T-helper 1 cell treated with Interleukin-12 subunit alpha and Interleukin-12 subunit beta and Interleukin-4 antibody, amounts not matched to agents 30 ng/mL and 1 ng/mL, for 36 hours (primary cell): ENCODE data around the gene DDX51. TPM values are rescaled to one million over a fixed set of nuclear protein-coding genes. Genes with fewer than 3 reads are reported as not detected.
"Not testable (repeated sequence)": the region's sequence is repeated elsewhere in the genome, so short reads cannot be mapped to it uniquely, and the experiment has no call there.

Experiments
- intact Hi-C: fragments of 100-400 bp; cut with micrococcal nuclease; formaldehyde crosslinking; loops from one replicate; pipeline ENCODE4 v1.15.1; 2024
- total RNA-seq: library from RNA; stranded (reverse); gene quantifications from 2 replicates; pipeline ENCODE4 v1.2.3, GENCODE V29; 2022

The DDX51 gene
- total RNA-seq, 1 donor from 2014 or later: 32.6 TPM

- intact Hi-C loops: loop anchor here (5.0 to 10.0 kb wide), 4 partner anchors 195 to 620 kb away; partner anchors contain the start of genes ANKLE2, EP400, POLE and PXMP2
Measured at GRCh38 chr12:132141976-132142678, 2.0 kb downstream of the DDX51 start.

- intact Hi-C loops: loop anchor here (5.0 to 10.0 kb wide), 4 partner anchors 194 to 621 kb away; partner anchors contain the start of genes ANKLE2, EP400, POLE and PXMP2
Measured at GRCh38 chr12:132140918-132141841, 2.9 kb downstream of the DDX51 start.

GRCh38 chr12:132140501-132140900, 3.6 kb downstream of the DDX51 start:
- intact Hi-C loops: loop anchor here (5.0 to 10.0 kb wide), 4 partner anchors 193 to 622 kb away; partner anchors contain the start of genes ANKLE2, EP400, POLE and PXMP2

GRCh38 chr12:132139912-132140311, 4.2 kb downstream of the DDX51 start:
- intact Hi-C loops: loop anchor here (5.0 to 10.0 kb wide), 4 partner anchors 193 to 622 kb away; partner anchors contain the start of genes ANKLE2, EP400, POLE and PXMP2

- intact Hi-C loops: no loop called here
Measured at GRCh38 chr12:132138941-132139871, 4.9 kb downstream of the DDX51 start.

GRCh38 chr12:132137483-132138125, 6.5 kb downstream of the DDX51 start:
- intact Hi-C loops: no loop called here

GRCh38 chr12:132136226-132136625, 7.9 kb downstream of the DDX51 start:
- intact Hi-C loops: not testable (repeated sequence)

- intact Hi-C loops: not testable (repeated sequence)
Measured at GRCh38 chr12:132134653-132135183, 9.4 kb downstream of the DDX51 start.

- intact Hi-C loops: no loop called here
Measured at GRCh38 chr12:132133952-132134652, 10.0 kb downstream of the DDX51 start.

GRCh38 chr12:132132609-132133430, 11.3 kb downstream of the DDX51 start:
- intact Hi-C loops: no loop called here

GRCh38 chr12:132131952-132132351, 12.2 kb downstream of the DDX51 start:
- intact Hi-C loops: no loop called here

GRCh38 chr12:132131229-132131628, 12.9 kb downstream of the DDX51 start:
- intact Hi-C loops: no loop called here

- intact Hi-C loops: no loop called here
Measured at GRCh38 chr12:132130690-132131089, 13.4 kb downstream of the DDX51 start.

GRCh38 chr12:132129007-132129406, 15.1 kb downstream of the DDX51 start:
- intact Hi-C loops: no loop called here

- intact Hi-C loops: no loop called here
Measured at GRCh38 chr12:132127041-132127440, 17.1 kb downstream of the DDX51 start.

GRCh38 chr12:132125736-132126135, 18.4 kb downstream of the DDX51 start:
- intact Hi-C loops: no loop called here

- intact Hi-C loops: no loop called here
Measured at GRCh38 chr12:132124766-132125425, 19.2 kb downstream of the DDX51 start.
